GM21529 (cell line): ENCODE results near the gene NOP9.

Experiments
- ATAC-seq: cut with Tn5 transposase; IDR thresholded peaks from one replicate; pipeline ENCODE4 v1.9.1; 2021; ENCODE audit not compliant: unreplicated experiment

Gene NOP9

DNA sequence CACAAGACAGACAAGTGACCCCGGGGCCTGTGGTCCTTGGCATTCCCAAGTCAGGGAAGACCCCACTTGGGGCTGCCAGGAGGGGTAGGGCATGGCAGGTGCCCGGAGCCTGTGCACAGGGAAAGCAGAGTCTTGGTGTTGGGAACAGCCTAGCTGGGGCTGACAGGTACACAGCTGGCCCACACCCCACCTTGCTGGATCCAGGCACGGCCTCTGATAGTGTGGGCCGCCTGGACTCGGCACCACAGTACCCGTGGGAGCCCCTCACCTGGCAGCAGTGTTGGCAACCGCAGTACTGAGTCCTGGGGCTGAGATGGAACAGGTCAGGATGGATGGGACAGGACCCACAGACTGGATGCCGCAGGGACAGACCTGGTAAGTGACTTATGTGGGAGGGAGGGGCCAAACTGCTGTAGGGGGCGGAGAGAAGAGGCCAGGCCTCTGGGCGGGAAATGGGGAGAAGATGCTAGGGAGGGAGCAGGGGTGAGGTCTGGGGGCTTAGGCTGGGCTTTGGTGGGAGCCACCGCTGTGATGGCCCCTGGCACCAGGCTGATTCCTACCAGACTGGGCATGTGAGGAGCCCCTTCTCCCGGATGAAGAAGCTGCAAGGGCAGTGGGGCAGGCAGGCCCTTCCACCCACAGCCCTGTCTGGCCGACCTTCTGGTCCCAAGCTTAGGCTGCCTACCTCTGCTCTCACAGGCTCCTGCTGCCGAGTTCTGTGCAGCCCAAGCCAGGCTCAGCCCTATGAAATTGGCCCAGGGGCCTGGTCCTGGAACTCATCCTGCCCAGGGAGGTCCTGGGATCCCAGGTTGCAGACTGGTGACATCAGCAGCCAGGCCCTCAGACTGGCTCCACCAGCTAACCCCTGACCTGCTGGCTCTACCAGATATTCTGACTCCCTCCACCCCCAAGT, 36.6 kb upstream of the NOP9 start, which contains the start of gene TGM1:
TSS of gene TGM1 (minus strand) at position 357 of the 913 bp plus-strand sequence. CDS start 825 bp downstream, outside the sequence.
- no peak for ATAC-seq

DNA sequence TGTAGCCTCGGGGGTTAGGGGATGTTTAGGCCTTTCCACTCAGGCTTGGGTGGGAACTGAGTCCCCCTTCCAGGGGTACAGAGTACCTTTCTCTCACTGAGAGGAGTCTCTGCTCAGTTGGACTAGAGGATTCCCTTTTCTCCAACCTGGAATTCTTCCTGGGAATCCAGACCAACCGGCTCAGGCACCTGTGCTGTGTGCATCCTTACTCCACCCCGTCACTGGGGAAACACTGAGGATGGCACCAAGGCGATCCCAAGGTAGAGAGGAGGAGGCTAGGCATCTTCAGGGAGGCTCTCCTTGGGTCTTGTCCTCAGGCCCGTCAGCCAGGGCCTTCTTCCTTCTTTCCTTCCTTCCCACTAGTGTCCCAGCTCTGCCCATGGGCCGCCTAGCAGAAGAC, 35.8 kb upstream of the NOP9 start:
- ATAC-seq = no peak

DNA sequence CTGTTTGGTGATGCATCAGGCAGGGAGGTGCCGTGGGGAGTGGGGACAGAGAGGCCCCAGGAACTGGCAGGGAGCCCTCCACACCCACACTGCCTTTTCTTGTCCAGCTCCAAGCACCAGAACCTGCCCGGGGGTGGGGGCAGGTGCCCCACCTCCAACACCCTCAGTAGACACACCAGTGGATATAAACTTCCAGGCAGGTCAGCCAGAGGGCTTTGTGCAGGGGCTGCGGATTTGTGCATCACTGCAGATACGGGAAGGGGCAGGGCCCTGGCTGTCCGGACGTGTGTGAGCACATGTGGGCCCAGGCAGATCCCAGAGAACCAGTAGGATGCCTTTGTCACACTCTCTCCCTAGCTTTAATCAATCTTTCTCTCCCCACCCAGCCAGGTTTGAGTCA, 35.4 kb upstream of the NOP9 start:
- no peak for ATAC-seq

DNA sequence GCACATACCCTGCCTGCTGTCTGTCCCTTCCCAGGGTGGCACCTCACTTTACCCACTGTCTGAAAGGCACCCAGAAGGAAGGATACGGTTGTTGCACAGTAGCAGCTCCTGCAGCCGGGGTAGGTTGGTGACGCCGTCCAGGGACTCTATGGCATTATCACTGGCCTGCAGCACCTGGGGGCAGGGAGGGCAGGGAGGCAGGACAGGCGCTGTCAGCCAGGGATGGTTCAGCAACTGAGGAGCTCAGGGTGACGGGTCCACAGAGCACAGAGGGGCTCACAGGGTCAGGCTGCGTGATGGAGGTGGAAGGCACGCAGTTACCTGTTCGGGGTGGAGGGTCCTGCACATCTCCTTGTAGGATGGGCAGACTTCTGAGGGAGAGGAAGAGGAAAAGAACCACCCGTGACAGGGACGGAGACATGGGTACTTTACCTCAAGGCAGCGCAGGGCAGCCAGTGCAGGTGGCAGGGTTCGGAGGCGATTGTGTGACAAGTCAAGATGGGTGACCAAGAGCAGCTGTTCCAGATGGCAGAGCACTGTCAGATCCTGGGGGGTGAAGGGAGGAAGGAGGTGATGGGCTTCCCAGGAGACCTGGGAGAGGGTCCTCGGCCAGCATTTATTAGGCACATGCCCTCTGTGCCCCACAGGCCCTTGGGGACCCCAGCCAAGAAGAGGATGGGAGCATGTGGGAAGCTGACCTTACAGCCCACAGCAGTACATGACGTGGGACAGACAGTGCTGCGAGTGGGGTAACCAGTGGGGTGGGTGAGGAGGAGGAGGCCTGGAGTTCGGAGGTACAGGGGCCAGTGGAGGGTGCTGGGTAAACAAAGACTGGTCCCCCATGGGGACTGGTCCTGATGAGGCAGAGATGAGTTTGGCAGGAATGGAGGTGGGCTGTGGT, 33.1 kb upstream of the NOP9 start:
- no peak for ATAC-seq

DNA sequence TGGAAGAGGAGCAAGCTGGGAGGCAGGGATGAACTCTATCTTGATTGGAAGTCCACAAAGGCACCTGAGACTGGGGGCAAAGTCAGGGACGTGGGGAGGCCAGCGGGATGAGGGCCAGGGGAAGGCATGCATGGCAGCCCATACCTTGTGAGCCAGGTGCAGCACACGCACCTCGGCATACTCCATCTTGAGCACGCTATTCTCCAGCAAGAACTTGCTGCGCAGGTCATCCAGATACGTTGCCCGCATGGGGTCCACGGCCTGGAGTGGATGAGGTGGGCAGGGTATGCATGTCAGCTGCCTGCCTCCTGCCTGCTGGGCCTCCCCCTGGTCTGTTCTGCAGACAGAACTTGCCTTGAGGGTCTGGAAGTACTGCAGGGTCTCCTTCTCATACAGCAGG, 32.1 kb upstream of the NOP9 start:
- no peak for ATAC-seq

DNA sequence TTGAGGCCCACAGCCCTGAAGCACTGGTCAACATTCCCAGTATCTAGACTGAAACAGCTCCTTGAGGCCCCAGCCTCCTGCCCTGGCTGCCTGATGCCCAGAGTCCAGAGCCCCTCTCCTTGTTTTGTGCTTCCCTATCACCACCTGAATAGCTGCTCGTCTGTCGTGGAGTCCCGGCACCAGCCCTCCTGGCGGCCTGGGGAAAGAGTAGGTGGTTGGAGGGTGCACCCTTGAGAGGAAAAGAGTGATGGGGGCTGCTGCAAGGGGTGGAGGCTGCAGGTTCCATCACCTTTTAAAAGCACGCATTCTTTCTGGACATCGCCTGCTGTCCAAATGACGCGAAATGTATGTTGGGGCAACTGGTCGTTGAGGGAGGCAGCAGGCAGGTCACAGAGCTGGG, 31.4 kb upstream of the NOP9 start:
- no peak for ATAC-seq

DNA sequence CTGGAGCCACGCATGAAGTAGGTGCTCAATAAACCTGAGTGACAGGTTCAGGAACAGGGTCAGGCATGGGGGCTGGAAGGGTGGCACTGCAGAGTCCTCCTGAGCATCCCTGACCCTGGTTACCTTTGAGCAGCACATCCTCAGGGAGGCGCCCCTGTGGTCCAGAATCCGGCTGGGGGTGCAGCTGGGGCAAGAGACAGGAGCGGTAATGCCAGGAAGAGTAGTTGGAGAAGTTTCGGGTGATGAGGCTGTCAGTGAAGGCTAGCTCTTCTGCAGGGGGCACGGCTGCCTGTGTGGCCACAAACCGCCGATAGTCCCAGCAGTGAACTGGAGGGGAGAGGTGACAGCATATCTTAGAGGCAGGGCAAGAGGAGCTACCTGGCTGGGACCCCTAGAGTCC, 30.3 kb upstream of the NOP9 start:
- ATAC-seq = no peak

DNA sequence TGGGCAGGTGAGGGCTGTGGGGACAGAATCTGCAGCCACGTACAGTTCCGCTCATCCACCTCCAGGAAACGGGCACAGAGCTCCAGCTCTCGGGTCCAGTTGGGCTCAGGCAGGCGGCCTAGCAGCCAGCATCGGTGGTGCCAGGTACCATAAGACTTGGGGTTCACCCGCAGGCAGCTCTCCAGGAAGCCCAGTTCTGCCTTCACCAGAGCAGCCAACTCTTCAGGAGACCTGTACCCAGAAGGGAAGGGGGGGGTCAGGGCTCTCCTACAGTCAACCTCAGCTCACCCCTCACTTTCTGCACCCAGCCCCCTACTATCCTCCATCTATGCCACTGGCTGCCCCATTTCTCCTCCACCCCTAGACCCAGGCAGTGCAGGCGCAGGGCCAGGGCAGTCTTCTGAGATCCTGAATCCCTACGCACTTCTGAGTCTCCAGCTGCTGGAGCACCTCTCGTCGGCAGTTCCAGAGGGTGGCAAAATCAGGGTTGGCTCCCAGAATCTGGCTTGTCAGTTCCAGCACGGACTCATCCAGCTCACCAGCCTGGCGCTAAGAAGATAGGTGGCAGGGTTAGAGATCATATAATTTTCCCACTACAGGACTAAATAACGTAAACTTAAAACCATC, 29.6 kb upstream of the NOP9 start:
- ATAC-seq = no peak

DNA sequence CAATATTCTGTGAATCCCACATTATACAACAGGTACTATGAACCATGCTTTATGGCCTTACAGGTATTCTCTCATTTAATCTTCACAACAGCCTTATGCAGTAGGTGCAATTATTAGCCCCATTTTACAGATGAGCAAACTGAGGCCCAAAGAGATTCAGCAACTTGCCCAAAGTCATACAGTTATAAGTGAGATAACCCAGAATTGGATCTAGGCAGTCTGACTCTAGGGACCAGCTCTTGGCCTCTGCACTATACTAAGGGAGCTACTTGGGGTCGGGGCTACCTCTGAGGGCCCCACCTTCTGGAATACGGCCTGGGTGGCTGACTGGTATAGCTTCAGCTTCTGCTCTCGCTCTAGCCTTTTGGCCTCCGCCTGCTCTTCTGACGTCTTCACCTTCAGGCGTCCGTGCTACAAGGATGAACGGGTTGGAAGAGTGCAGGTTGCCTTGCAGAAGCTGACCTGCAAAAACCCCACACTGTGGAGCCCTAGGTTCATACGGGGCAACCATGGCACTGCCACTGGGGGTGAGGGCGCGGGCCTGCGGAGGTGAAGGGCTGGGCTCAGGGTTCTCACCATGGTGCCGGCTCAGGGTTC, 29.0 kb upstream of the NOP9 start:
- no peak for ATAC-seq

DNA sequence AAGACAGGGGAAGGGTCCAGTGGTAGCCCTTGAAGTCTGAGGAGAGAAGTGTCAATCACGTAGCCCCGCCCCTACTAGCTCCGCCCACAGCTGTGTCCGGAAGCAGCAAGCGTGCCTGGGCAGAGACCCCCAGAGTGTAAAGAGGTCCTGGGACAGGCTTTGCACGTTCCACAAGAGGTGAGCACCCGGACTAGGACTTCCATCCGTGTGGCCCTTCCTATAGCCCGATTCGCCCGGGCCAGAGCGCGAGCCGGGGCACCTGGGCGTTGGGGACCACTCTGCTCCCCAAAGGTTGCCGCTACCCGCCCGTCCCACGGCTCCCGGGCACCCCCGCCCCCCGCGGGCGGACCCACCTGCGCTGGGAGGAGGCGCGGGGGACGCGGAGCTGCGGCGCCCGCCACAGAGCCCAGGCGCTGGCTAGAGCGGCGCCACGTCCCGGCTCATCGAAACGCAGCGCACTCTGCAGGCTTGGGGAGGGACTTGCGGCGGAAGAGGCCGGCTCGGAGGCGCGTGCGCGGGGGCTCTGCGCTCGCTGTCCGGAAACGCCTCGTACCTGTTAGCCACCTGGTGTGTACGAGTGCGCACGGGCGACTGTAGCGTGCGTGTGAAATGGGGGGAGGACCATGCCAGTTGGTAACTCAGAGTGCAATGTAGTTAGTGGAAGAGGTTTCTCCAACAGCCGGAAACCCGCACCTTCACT, 28.4 kb upstream of the NOP9 start, which contains the start of gene RABGGTA:
TSS of gene RABGGTA (minus strand) at position 464 of the 700 bp plus-strand sequence. CDS start 482 bp downstream, outside the sequence.
- peak; percentile 81 for ATAC-seq

DNA sequence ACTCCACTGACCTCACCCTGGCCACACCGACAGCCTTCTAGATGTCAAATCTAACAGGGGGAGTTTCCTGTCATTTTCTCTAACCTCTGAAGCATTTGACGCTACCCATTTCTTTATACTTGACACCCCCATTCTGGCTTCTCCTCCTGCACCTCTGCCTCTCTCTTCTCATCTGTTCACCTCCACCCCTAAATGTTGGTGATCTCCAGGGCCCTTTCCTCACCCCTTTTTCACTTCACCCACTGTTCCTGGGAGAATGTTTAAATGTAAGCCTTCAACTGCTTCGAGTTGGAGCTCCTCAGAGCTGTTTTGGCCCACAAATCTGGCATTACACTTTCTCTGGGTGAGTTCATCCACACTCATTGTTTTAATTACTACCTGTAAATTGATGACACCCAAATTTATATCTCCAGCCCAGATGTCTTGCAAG, 27.8 kb upstream of the NOP9 start:
- ATAC-seq = no peak

DNA sequence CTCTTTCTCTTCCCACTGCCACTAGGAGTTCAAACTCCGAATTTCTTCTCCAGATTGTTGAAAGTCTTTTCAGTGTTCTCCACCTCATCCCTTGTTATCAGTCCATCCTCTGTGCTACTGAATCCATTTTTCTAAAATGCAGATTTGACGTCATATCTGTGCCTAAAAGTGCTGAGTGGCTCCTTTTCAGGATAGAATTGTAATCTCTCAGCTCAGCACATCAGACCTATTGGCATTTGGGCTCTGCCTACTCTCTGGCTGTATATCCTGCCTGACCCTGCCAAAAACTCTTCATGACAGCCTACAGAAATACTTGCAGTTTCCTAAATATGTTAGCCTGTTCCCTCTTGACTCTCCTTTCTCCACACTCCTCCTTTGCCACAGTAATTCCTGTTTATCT, 27.2 kb upstream of the NOP9 start:
- no peak for ATAC-seq

DNA sequence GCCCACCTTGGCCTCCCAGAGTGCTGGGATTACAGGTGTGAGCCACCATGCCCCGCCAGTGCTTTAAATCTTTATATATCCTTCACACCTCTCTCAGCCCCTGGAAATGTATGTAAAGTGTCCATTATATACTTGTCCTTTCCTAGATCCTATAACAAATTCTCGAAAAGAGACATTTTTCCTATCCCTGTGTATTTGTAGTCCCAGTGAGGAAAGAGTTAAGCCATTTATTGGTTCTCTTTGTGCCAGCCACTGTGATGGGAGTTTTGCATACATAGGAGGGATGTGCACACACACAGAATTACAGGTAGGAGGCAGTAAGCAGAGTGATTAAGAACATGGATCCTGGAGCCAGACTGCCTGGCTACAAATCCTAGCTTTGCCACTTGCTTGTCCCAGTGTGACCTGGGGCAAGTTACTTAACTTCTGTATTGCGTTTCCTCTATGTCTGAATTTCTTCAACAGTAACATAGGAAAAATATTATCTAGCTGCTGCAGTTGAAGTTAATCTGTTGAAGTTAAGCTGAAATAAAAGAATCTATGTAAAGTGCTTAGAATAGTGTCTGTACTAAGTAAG, 26.1 kb upstream of the NOP9 start:
- ATAC-seq = no peak

DNA sequence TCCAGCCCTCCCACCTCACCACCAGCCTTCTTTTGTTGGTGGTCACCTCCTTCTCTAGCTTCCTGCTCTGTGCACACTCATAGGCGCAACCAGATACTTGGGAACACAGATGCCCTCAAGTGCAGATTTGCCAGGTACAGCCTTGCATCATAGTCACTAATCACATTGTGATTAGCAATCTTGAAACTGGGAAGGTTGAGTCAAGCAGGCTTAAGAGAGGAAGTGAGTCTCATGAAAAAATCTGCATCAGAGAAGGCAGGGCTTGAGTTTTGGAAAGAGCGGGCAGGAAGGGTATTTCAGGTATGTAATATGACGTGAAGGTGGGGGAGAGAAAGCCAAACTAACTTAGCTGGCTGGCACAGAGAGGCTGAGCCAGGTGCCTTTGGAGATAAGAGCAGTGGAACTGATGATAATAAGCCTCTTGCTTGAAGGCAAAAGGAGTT, 25.5 kb upstream of the NOP9 start:
- ATAC-seq = peak; percentile 43

DNA sequence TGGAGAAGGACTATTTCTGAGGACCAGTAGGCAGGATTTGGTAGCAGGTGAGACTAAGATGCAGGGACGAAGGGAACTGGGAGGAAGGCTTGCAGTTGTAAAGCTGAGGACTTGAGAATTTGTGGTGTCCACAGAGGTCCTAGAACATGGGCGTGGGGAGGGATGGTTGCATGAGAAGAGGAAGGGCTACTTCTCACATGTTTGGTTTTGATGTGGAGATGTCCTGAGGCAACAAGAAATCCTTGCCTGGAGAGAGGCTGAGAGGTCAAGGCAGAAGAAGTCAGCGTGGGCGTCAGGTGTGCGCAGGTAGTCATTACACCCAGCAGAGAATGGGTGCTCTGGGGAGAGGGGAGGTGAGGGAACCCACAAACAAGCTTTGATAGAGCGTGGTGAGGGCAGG, 22.6 kb upstream of the NOP9 start:
- no peak for ATAC-seq

DNA sequence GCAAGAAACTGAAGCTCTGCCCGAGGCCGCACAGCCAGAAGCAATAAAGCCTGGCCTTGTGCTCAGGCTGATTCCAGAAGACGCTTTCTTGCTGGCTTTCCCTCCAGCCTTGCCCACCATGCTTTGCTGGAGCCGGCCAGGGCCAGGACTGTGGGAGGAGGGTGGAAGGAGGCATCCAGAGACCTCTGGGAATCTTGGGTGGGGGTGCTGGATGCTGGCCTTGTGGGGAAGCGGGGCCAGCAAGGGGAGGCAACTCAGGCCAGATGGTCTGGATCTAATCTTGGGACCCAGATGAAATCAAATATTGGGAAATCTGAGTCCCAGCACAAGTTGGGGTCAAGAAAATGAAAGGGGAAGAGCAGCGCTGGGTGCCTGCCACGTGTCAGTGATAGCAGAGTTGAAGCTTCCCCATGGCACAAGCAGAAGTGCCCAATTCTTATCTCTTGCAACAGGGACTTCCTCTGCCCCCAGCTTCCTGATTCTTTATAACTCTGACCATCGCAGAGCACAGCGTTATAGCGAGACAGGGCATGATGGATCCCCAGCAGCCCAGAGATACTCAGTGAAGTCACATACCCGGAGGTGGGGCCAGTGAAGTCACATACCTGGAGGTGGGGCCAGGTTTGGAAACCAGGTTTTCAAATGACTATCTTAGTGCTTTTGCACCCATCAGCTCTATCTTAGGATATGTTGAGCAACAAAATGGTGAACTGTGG, 21.9 kb upstream of the NOP9 start:
- no peak for ATAC-seq

DNA sequence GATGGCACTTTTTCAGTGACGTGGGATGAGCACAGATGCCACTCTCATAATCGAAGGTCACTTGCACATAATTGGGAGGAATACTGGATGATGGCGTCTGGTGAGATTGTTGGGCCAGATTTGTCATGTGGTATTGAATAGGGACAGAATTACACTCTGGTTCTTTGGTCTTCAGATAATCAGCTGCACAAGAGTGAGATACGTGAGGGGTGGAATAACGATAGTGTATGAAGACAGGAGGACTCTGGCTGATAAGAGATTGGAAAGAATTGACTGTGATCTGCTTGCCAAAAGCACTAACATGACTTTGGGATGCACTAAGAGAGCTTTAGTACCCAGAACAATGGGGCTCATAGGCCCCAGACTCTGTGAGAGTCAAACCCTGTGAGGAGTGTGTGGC, 21.2 kb upstream of the NOP9 start:
- ATAC-seq = no peak

DNA sequence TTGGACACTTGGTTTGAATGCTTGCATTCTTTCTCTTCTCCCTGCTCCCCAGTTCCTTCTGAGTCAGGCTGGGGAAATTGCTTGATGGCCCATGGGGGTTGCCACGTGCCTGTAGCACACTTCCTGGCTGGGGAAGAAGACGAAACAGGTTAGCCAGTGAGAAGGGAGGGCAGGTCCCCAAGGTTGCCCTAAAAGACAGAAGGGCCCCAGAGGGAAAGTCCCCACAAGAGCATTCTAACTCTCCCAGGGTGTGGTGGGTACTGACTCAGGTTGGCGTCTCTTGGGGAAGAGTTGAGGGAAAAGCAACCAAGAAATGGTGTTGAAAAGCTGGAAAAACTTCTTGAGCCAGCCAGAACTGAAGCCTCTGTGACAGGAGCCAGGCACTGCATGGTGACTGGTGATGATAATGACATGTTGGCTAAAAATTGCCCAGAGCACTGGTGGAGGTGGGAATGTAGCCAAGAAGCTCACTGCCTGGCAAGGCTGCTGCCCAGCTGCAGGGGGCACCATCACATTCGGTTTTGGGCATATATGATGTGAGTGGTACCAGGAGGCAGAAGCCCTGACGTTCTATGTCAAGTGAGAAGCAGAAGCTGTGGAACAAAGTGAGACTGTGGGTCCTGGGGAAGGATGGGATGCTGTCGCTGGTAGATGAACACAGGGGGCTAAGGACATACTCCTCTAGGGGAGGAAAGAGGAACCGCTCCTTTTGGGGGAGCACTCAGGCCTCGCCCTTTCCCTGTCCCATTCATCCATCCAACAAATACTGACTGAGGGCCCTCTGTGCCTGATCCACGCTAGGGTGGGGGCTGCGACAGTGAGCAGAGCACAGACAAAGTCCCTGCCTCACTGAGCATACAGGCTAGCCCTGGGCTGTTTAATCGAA, 20.1 kb upstream of the NOP9 start:
- ATAC-seq = peak; percentile 69
